ENCODE data around the gene LVRN.

- TF ChIP-seq CTCF (IDR thresholded peaks at IDR 0.05) (no peak), POLR2A (IDR thresholded peaks at IDR 0.05) (no peak)
Measured at GRCh38 chr5:115956957-115957356, 5.3 kb upstream of the LVRN start.
